GM21529 (cell line): ENCODE data around the gene KCNH6.

Experiments
- ATAC-seq: cut with Tn5 transposase; IDR thresholded peaks from one replicate; pipeline ENCODE4 v1.9.1; 2021; ENCODE audit not compliant: unreplicated experiment

Gene KCNH6, protein sequence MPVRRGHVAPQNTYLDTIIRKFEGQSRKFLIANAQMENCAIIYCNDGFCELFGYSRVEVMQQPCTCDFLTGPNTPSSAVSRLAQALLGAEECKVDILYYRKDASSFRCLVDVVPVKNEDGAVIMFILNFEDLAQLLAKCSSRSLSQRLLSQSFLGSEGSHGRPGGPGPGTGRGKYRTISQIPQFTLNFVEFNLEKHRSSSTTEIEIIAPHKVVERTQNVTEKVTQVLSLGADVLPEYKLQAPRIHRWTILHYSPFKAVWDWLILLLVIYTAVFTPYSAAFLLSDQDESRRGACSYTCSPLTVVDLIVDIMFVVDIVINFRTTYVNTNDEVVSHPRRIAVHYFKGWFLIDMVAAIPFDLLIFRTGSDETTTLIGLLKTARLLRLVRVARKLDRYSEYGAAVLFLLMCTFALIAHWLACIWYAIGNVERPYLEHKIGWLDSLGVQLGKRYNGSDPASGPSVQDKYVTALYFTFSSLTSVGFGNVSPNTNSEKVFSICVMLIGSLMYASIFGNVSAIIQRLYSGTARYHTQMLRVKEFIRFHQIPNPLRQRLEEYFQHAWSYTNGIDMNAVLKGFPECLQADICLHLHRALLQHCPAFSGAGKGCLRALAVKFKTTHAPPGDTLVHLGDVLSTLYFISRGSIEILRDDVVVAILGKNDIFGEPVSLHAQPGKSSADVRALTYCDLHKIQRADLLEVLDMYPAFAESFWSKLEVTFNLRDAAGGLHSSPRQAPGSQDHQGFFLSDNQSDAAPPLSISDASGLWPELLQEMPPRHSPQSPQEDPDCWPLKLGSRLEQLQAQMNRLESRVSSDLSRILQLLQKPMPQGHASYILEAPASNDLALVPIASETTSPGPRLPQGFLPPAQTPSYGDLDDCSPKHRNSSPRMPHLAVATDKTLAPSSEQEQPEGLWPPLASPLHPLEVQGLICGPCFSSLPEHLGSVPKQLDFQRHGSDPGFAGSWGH

DNA sequence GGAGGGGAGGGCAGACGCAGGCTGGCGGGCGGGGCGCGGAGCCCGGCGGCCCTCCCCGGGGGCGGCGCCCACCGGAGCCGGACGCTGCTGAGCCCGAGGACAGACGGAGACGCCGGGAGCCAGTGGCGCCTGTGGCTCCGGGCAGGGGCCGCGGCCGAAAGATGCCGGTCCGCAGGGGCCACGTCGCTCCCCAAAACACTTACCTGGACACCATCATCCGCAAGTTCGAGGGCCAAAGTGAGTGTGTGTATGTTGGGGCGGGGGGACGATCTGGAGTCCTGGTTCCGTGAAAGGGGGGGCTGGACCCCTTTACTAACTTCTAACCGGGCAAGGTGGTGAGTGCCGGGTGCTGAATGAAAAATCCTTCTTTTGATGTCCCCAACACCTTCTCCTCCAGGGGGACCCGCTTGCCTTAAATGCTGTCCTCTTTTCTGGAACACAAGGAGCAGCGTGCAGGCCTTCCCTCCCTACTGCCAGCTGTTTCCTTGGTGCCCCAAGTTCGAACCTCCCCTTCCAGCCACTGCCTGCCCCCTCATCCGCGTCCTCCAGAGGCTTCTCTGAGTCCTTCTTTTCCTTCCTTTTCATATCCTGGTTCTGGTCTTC is at the start of gene KCNH6:
Gene KCNH6, plus strand, starts transcription at position 106 of the 603 bp plus-strand sequence. Its CDS starts 56 bp downstream, at position 162.
- ATAC-seq, result no peak

DNA sequence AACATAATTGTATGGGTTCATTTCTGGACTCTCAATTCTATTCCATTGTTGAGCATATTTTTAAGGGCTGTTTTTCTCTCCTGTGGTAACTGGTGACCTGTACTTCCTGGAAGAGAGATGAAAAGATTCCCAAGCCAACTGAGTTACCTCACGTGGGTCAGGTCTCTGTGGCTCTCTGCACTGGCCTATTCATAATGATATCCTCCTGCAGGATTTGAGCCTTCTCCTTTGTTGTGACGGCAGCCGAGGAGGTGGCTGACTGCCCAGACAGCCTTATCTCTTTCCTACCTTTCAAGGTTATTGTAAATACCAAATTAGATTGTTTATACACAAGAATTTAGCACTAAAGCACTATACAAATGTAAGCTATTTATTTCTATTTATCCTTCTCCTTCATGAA is 49.0 kb upstream of the KCNH6 start:
- ATAC-seq, result no peak

DNA sequence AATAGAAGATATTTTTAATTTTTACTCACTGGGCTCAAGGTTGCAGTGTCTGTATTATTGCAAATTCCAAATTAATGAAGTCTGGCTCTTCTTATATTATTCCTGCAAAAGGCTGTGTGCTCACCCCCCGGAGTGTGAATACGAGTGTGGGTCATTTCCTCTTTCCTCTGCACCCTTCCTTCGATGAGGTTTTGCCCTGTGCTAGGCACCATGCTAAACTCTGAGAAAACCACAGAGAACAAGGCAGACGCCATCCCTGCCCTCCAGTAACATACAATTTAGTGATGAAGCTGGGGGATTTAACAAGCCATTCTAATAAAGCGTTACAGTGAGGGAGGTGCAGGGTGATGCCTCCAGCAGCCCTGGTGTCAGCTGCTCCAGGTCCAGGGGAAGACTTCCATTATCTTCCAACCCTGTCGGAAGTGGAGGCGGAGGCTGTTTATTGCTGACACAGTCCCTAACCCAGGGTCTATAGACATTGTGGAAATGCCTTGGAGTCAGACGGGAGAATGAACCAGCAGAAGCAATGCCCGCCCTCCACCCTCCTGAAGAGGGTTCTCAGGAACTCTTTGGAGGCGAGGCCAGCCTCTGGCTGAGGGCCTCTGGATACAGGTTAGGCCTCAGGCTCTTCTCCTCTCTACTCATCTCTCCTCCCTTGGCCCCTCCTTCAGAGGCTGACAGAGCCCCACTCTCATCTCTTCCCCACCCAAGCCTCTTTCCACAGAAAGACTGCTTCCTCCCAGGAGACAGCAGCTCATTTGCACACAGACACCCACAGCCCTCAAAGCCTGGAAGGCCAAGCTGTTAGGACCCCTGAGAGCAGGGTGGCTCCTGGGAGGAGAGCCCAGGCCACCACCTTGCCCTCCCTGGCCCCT is 48.3 kb upstream of the KCNH6 start:
- ATAC-seq, result no peak

DNA sequence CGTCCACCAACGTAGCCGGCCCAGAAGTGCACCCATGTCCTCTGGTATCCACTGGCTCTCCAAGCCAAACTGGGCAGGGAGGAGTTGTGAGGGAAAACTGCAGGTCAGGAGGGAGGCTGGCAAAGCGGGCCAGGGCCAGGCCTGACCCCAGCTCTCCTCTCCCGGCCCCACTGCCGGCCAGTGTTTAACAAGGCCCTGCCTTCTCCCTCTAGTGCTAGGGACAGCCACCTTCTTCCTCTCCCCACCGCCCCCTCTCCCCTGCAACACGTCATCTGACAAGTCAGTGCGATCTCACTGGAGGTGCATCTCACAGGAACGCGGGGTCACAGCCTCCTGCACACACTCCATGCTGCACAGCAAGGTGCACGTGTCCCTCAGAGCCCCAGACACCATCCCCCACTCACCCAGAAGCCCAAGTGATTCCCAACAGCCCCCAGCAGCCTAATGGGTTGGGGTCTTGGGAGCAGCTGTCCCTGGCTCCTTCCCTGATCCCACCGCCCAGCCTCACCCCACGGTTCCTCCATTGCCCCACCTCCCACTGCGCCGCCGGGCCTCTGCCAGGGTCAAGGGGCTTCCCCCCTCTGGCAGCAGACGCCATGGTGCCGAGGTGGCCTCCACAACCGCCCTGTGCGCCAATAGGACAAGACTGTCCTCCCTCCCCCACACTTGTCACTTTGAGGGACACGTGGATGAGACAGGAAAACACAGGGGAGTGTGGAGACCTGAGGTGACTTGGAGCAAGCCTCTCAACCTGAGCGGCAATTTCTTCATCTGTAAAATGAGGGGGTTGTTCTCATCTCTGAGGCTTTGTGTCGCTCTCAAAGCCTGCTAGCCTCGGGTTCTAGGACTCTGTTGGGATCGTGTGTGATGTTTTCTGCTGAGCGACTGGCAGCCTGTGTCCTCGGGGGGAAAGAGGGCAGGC is 47.4 kb upstream of the KCNH6 start:
- ATAC-seq, result no peak

DNA sequence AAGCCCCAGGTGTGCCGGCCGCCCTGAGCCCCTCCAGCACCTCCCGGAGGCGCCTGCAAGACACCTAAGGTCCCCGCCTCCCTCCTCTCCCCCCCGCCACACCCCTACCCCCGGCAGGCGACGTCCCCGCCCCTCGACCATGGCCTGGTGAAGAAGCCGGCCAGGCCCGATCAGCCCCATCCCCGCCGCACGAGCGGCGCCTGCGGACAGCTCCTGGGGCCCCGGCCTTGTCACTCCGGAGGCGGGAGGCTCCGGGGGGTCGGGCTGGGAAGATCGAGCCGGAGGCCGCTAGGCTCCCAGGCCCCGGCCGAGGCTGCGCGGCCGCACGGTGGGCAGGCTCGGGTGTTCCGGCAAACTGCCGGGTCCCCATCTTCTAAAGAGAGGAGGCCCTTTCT is 46.7 kb upstream of the KCNH6 start:
- no peak for ATAC-seq

DNA sequence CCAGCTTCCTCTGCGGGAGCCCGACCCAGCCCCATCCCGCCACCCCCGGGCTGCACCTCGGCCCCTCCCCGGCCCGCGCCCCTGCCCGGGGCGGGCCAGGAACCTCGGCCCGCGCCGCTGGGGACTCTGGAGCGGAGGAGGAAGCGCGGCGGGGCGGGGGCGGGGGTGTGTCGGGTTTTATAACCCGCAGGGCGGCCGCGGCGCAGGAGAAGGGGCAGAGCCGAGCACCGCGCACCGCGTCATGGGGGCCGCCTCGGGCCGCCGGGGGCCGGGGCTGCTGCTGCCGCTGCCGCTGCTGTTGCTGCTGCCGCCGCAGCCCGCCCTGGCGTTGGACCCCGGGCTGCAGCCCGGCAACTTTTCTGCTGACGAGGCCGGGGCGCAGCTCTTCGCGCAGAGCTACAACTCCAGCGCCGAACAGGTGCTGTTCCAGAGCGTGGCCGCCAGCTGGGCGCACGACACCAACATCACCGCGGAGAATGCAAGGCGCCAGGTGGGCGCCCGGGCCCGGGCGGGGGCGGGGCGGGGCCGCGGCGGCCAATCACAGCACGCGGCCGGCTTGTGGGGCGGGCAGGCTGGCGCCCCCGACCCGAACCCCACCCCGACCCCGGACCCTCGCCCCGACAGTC is 46.2 kb upstream of the KCNH6 start, which contains the start of gene ACE:
Gene ACE, plus strand, starts transcription at position 208 of the 626 bp plus-strand sequence. Its CDS starts 34 bp downstream, at position 242.
- ATAC-seq, result no peak

DNA sequence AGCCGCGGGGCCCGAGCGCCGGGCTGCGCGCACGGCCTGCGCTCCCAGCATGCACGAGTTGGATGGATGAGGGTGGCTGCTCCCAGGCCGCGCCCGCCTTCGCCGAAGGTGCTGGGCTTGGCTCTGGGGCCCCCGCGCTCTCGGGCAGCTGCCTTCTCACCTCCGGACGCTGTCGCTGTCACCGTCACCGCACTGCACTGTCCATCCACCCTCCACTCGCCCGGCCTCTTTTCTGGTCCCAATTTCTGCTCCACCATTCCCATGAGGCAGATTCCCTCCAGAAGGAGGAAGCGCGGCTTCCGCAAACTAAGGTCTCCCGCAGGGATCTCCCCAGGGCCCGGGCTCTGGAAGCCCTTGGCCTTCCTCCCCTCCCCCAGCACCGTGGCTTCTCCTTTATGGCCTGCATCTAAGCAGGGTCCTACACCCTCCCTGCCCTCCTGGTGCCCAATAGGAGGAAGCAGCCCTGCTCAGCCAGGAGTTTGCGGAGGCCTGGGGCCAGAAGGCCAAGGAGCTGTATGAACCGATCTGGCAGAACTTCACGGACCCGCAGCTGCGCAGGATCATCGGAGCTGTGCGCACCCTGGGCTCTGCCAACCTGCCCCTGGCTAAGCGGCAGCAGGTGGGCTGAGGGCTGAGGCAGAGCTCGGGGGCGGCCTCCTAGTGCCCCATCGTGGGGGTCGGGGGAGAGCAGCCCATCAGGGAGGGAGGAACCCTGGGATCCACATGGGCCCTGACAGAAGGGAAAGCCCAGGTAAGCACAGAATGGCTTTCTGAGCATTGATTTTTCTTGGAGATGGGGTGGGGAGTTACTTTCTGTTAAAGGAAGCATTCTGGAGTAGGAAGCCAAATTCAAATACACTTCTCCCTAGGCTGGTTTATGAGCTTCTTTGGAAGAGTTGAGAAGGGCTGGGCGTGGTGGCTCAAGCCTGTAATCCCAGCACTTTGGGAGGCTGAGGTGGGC is 45.4 kb upstream of the KCNH6 start:
- ATAC-seq, result no peak

DNA sequence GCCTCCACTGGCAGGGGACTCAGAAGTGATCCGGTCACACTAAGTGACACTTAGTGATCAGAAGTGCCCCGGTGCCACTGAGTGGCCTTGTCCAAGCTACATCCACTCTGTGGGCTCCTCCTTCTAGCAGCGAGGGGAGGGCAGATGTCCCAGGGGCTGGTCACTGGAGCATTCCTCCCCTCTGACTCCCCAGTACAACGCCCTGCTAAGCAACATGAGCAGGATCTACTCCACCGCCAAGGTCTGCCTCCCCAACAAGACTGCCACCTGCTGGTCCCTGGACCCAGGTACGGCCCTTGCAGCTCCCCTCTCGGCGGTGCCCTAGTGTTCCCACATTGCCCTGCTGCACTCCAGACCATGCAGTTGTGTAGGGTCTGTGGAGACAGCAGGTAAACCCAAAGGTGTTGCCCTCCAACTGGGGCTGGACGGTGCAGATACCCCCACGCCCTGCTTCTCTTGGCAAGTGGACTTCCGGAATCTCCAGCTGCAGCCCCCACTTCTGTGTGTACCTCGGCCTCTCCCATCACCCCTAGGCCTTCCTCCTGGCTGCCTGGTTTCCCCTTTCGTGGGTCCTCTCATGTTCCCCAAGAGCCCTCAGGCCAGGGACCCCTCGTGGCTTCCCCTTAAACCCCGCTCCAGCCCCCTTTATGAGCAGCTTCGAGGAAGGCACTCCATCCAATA is 44.2 kb upstream of the KCNH6 start:
- peak; percentile 80 for ATAC-seq

DNA sequence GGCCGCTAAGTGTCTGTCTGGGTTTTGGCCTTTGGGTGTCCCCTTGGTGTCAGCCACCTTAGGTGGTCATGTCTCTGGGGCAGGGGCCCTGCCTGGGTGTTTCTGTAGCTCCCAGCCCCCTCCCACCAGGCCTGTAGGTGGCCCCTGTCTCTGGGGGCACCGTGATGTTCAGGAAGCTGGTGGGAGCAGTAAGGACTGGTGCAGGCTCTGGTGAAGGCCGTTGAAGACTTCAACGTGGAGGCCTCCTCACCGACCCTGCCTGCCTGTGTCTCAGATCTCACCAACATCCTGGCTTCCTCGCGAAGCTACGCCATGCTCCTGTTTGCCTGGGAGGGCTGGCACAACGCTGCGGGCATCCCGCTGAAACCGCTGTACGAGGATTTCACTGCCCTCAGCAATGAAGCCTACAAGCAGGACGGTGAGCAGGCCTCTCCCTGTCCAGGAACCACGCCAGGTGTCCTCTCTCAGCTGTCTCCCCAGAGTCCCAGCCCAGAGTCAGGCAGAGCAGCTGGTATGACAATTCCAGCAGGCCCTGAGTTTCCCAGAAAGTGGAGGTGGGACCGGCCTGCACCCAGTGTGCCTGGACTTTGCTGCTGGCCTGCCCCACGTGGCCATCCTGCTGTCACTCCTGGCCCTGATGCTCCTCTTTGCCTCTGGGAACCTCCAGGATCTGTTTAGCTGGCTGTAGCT is 43.5 kb upstream of the KCNH6 start:
- ATAC-seq, result no peak

DNA sequence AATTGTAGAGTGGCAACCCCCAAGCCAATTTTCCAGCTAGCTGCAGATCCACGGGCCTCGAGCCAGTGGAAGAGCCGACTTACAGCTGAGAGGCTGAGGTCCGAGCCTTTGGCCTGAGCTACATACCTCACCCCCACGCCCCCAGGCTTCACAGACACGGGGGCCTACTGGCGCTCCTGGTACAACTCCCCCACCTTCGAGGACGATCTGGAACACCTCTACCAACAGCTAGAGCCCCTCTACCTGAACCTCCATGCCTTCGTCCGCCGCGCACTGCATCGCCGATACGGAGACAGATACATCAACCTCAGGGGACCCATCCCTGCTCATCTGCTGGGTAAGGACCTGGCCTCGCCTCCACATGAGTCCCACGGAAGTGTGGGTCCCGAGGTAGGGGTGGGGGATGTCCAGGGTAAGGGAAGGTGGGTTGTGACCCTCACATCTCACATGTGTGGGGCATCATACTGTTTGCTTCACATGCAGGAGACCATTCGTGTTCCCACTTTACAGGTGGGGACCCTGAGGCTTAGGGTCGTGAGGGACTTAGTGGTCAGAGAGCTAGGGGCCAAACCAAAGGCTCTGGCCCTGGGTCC is 42.9 kb upstream of the KCNH6 start:
- ATAC-seq, result no peak

DNA sequence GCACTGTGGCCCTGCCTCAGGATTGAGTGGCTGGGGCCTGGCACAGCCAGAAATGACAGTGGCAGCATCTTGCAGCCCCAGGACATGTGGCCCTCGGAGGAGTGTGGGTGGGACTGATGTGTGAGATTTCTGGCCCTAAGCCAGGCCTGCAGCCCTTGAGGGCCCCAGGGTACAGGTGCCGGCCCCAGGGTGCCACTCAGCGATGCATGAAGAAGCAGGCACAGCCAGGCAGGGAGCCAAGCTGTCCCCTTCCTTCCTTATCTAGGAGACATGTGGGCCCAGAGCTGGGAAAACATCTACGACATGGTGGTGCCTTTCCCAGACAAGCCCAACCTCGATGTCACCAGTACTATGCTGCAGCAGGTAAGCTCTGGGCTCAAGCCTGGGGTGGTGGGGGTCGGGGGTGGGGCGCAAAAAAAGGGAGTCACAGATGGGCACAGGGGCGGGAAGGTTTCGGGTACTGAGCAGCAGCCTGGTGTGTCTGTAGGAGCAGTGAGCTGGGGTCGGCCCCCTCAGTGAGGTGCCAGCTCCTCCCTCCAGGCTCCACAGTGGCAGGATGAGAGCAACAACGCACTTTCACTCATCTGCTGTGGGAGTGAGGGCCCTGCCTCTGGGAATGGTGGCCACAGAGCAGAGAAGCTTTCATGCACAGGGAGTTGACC is 42.2 kb upstream of the KCNH6 start:
- ATAC-seq, result no peak

DNA sequence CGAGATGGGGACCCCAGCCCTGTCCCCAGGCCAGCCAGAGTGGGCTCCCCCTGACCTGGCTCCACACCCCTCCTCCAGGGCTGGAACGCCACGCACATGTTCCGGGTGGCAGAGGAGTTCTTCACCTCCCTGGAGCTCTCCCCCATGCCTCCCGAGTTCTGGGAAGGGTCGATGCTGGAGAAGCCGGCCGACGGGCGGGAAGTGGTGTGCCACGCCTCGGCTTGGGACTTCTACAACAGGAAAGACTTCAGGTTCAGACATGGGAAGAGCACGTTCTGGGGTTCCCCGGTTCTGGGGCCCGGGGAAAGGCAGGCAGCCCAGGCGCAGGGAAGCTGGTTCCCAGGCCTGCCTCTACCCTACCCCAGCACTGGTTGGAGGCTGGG is 41.7 kb upstream of the KCNH6 start:
- no peak for ATAC-seq

DNA sequence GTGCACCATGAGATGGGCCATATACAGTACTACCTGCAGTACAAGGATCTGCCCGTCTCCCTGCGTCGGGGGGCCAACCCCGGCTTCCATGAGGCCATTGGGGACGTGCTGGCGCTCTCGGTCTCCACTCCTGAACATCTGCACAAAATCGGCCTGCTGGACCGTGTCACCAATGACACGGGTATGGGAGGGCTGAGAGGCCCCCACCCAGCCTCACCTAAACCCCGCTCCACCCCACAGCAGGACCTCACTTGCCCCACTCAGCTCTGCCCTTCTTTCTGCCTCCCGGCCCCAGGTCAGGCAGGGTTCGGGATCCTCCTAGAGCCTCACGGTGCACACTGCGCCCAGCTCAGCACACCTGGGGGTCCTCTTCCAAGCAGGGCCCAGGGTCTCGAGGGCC is 40.6 kb upstream of the KCNH6 start:
- ATAC-seq, result no peak

DNA sequence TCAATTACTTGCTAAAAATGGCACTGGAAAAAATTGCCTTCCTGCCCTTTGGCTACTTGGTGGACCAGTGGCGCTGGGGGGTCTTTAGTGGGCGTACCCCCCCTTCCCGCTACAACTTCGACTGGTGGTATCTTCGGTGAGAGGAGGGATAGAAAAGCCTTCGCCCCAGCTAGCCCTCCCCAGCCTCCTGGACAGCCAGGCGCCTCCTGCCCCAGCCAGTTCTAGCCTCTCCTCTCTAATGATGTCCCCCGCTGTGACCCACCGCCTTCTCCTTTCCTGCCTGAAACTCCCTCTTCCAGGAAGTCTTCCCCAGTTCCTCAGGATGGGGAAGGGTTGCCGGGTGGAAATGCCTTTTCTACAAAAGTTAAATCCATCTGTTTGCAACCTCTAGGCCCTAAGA is 40.1 kb upstream of the KCNH6 start:
- ATAC-seq, result no peak

DNA sequence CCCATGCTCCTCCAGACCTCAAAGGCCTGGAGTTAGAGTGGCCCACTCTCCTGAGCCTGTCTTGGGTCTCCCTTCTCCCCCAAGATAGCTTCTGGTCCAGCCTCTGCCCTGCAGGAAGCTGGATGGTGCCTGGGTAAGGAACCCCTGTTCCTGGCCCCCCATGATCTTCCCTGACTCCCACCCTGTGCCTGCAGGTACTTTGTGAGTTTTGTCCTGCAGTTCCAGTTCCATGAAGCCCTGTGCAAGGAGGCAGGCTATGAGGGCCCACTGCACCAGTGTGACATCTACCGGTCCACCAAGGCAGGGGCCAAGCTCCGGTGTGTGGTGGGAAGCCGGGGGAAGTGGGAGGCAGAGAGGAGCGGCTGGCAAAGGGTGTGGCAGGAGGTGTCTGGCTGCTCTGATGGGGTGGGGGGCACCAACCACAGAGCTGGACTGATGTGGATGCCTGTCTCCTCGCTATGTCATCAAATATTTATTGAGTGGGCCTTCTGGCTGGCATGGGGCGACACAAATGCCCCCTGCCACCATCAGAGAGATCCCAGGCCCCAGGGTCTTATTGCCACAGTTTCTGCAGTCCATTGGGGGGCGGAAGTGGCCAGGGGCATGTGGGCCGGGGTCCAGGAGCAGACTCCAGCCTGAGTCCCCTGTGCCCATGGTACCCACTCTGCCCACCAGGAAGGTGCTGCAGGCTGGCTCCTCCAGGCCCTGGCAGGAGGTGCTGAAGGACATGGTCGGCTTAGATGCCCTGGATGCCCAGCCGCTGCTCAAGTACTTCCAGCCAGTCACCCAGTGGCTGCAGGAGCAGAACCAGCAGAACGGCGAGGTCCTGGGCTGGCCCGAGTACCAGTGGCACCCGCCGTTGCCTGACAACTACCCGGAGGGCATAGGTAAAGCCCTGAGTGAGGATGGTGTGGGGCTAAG is 39.2 kb upstream of the KCNH6 start:
- ATAC-seq, result no peak
